Measurements from ENCODE around the gene ANP32B. TPM values are rescaled to one million over a fixed set of nuclear protein-coding genes. Genes with fewer than 3 reads are reported as not detected.
"Not testable (repeated sequence)": the region's sequence is repeated elsewhere in the genome, so short reads cannot be mapped to it uniquely, and the experiment has no call there.

Gene ANP32B
- total RNA-seq, 4 donors from 2014 or later, result 8.2 to 24.5 (median 17.8) TPM

GRCh38 chr9:97956331-97956730 lies 26.8 kb upstream of the ANP32B start:
- H3K4me1 ChIP-seq, result no peaks in the 10 kb centered on the region
- H3K27me3 ChIP-seq, result no peaks in the 10 kb centered on the region
- ATAC-seq, result no peak
- H3K4me3 ChIP-seq, result no peak overlapping the region
- no peaks in the 10 kb centered on the region for H3K9me3 ChIP-seq
- H3K36me3 ChIP-seq, result no peaks in the 10 kb centered on the region
- H3K27ac ChIP-seq, result no peak overlapping the region
- no peak for DNase-seq
- in situ Hi-C loops (cut with MboI; ENCODE audit: low sequenced_read_pairs in 4 of 4) (no loop called here), intact Hi-C loops (cut with DNase I; ENCODE audit: low total_unique reads) (no loop called here)
- TF ChIP-seq CTCF (IDR thresholded peaks at IDR 0.05 in 4 of 5, conservative IDR thresholded peaks at IDR 0.05 in 1 of 5) (no peak), POLR2A (IDR thresholded peaks at IDR 0.05) (no peak)

GRCh38 chr9:97958812-97959511 lies 24.2 kb upstream of the ANP32B start:
- Histone ChIP-seq H3K27me3 (no peaks in the 10 kb centered on the region), H3K9me3 (no peaks in the 10 kb centered on the region), H3K4me3 (no peak overlapping the region), H3K36me3 (no peaks in the 10 kb centered on the region), H3K4me1 (peaks cover 0 to 4% of the 10 kb centered on the region in 2 donors), H3K27ac (no peak overlapping the region)
- TF ChIP-seq POLR2A (IDR thresholded peaks at IDR 0.05) (no peak), CTCF (IDR thresholded peaks at IDR 0.05 in 4 of 5, conservative IDR thresholded peaks at IDR 0.05 in 1 of 5) (no peak)
- in situ Hi-C loops (cut with MboI; ENCODE audit: low sequenced_read_pairs in 4 of 4), result no loop called here
- intact Hi-C loops (cut with DNase I; ENCODE audit: low total_unique reads), result no loop called here
- DNase-seq (no peak), ATAC-seq (no peak)

GRCh38 chr9:97959585-97959984 lies 23.6 kb upstream of the ANP32B start:
- no peak for TF ChIP-seq CTCF (IDR thresholded peaks at IDR 0.05 in 4 of 5, conservative IDR thresholded peaks at IDR 0.05 in 1 of 5)
- TF ChIP-seq POLR2A (IDR thresholded peaks at IDR 0.05), result no peak
- ATAC-seq (no peak), DNase-seq (no peak)
- Histone ChIP-seq H3K36me3 (no peaks in the 10 kb centered on the region), H3K27me3 (no peaks in the 10 kb centered on the region), H3K27ac (no peak overlapping the region), H3K4me3 (no peak overlapping the region), H3K9me3 (no peaks in the 10 kb centered on the region), H3K4me1 (peaks cover 0 to 4% of the 10 kb centered on the region in 2 donors)
- intact Hi-C loops (cut with DNase I; ENCODE audit: low total_unique reads) (no loop called here), in situ Hi-C loops (cut with MboI; ENCODE audit: low sequenced_read_pairs in 4 of 4) (no loop called here)

GRCh38 chr9:97960678-97961328 lies 22.3 kb upstream of the ANP32B start:
- in situ Hi-C loops (cut with MboI; ENCODE audit: low sequenced_read_pairs in 4 of 4); H3K27me3 ChIP-seq; H3K4me1 ChIP-seq; H3K4me3 ChIP-seq; H3K36me3 ChIP-seq; H3K9me3 ChIP-seq; DNase-seq; H3K27ac ChIP-seq; ATAC-seq: not testable (repeated sequence)
- intact Hi-C loops (cut with DNase I; ENCODE audit: low total_unique reads), result loop anchor here (5.0 kb wide), 1 partner anchor 39 kb away; the partner anchor contains the start of gene TRMO

- no peak for TF ChIP-seq CTCF (IDR thresholded peaks at IDR 0.05 in 4 of 5, conservative IDR thresholded peaks at IDR 0.05 in 1 of 5)
- TF ChIP-seq POLR2A (IDR thresholded peaks at IDR 0.05), result no peak
- Histone ChIP-seq H3K27me3 (no peaks in the 10 kb centered on the region), H3K9me3 (no peaks in the 10 kb centered on the region), H3K36me3 (no peaks in the 10 kb centered on the region), H3K4me1 (peaks cover 0 to 4% of the 10 kb centered on the region in 2 donors), H3K27ac (no peak overlapping the region), H3K4me3 (no peak overlapping the region)
- intact Hi-C loops (cut with DNase I; ENCODE audit: low total_unique reads) (loop anchor here (5.0 kb wide), 1 partner anchor 39 kb away; the partner anchor contains the start of gene TRMO), in situ Hi-C loops (cut with MboI; ENCODE audit: low sequenced_read_pairs in 4 of 4) (no loop called here)
- ATAC-seq (no peak), DNase-seq (no peak)
Observed at GRCh38 chr9:97961361-97961760, 21.8 kb upstream of the ANP32B start.

Data from gastrocnemius medialis (tissue), 4 donors.